C1 segment of cervical spinal cord (tissue), 14 donors: ENCODE measurements around the gene KANSL1.
"Not testable (repeated sequence)": the region's sequence is repeated elsewhere in the genome, so short reads cannot be mapped to it uniquely, and the experiment has no call there.

Source experiments
- DNase-seq, 14 donors: peaks; one replicate each; lab custom pipeline; 2025; lab: John Stamatoyannopoulos, UW

KANSL1 gene

GRCh38 chr17:46192439-46193150 is 634 bp downstream of the KANSL1 start:
- peak in 13 of 14 donors; percentile 60 to 100 (median 84) for DNase-seq

DNA sequence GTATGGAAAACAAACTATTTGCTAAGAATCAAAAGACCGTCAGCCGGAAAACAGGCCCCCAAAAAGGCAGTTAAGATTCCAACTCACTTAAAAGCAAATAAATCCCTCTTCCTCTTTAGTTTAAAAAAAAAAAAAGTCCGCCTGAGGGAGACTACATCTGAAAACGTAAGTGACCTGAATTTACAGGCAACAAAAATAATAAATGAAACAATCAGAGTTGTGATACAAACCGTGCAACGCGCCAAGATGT is 1.1 kb downstream of the KANSL1 start:
- no peak for DNase-seq

DNA sequence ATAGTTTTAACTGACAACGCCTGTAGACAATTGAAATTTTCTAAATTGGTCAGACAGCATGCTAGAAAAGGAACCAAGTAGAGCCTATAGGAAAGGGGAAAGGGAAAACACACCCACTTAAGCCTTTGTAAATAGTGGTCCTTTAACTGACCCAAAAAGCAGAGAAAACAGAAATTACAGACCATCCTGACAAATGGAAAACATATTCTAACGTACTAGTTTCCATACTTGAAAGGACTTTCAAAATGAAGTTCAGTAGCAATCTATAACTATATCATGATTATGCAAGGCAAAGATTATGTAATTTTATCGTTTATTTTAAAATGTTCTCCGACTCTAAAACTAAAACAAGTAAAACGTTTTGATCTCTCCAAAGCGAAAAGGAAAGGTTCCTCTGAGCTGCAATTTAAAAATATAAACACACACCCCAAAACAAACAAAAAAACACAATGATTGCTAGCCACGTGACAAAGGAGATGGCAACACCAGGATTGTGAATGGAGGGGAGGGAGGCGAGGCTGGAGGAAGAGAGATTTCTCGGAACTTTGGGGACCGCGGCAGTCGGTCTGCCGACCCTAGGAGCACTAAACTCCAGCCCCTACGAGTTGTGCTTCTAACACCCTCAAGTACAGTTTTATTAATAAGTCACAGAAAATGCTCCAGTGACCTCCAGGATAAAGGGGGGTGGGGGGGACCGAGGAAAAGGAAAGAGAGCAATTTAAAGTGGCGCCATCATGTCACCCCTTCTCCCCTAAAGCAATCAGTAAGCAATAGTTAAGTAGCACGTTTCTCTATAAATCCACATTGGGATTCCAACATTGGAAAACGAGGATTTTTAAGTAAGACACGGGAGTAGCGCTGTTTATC is 1.7 kb downstream of the KANSL1 start:
- DNase-seq, result peak in 12 of 14 donors; percentile 5 to 85 (median 40)

- no peak for DNase-seq
Observed at GRCh38 chr17:46190763-46191162, 2.5 kb downstream of the KANSL1 start.

DNA sequence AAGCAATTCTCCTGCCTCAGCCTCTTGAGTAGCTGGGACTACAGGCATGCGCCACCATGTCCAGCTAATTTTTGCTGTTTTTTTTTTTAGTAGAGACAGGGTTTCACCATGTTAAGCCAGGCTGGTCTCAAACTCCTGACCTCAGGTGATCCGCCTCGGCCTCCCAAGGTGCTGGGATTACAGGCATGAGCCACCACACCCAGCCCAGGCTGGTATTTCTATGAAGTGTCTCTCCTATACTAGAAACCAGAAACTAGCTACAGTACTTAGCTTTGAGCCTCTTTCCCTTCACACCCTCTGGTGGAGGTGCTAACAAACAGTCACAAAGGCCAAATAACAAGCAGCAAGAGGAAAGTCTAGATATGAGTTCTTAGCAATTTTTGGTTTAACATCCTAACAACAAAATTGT is 6.4 kb downstream of the KANSL1 start:
- DNase-seq, result not testable (repeated sequence)

- no peak for DNase-seq
Observed at GRCh38 chr17:46184696-46185095, 8.5 kb downstream of the KANSL1 start.

DNA sequence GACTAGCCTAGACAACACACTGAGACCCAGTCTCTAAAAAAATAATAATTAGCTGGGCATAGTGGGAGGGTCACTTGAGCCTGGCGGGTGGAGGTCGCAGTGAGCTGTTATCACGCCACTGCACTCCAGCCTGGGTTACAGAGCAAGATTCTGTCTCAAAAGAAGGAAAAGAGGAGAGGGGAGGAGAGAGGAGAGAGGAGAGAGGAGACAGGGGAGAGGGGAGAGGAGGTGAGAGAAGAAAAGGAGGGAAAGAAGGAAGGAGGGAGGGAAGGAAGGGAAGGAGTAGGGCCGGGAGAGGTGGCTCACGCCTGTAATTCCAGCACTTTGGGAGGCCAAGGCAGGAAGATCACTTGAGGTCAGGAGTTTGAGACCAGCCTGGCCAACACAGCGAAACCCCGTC is 9.8 kb downstream of the KANSL1 start:
- not testable (repeated sequence) for DNase-seq

DNA sequence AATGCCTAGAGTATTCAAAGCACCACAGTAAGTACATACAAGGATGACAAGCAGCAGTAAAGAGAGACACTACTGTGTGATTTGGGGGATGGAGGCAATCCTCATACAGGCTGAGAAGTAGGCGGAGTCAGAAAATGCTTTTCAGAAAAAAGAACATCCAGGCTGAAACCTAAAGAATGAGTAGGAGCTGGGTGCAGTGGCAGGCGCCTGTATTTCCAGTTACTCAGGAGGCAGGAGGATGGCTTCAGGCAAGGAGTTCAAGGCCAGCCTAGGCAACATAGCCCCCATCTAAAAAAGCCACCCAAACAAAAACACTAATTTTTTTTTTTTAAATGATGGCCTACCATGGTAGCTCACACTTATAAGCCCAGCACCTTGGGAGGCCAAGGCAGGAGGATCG is 10.3 kb downstream of the KANSL1 start:
- no peak for DNase-seq

DNA sequence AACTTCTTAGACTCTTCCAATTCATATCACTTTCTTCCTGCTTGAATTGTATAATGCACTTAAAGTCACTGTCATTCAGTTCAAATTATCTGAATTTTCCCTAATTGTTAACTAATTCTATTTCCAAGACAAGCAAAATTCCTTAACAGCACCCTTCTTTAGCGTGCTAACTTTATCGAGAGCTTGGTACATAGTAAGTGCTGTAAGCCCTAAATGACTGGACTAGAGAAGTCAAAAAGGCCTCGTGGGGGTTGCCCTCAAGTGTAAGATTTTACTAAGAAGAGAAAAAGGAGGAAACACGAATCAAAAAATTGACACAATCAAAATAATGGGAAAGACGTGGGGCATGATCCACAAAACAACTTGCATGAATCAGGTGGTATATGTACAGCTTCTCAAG is 11.3 kb downstream of the KANSL1 start:
- no peak for DNase-seq

GRCh38 chr17:46181316-46181715 is 11.9 kb downstream of the KANSL1 start:
- DNase-seq, result not testable (repeated sequence)

GRCh38 chr17:46180892-46181274 is 12.3 kb downstream of the KANSL1 start:
- DNase-seq, result no peak

- DNase-seq, result not testable (repeated sequence)
Observed at GRCh38 chr17:46180185-46180891, 12.9 kb downstream of the KANSL1 start.

- no peak for DNase-seq
Observed at GRCh38 chr17:46179375-46179999, 13.7 kb downstream of the KANSL1 start.

DNA sequence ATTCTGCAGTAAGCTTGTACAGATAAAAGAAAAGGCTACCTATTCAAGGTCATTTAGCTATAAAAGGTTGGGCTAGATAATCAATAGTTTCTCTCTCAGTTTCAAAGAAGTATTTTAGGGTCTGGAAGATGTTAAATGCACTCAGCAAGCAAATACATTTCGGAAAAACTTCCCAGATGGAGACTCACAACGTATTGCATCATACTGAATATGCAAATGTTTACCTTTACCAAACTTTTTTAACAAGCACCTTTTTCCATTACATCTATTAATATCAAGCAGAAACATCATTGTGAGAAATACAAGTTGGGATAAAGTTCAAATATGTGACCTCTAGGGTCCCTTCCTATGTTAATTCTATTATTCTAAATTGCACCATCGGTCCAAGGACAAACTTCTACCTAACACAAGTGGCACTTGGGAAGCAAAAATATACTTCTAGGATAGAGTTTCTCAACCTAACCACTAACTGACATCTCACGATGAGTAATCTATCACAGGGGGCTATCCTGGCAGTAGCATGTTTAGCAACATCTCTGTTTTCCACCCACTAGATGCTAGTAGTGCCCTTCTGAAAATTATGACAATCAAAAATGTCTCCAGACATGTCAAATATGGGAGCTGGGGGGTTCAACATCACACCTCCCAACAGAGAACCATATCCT is 14.5 kb downstream of the KANSL1 start:
- no peak for DNase-seq

DNA sequence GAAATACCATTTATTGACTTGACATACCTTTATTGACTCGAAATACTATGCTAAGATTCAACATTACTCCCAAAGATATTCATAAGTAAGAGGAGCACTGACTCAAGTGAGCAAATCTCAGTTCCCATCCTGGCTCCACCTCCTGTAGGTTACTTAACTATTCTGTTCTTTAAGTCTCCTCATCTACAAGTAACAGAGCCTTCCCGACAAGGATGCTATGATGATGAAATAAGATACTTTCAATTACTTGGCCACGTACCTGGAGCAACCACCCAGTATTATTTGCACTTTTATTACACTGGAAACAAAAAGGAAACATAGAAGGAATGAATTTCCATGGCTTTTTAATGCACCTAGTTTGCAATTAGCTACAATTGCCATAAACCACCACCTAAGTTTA is 16.3 kb downstream of the KANSL1 start:
- no peak for DNase-seq

GRCh38 chr17:46175891-46176290 is 17.3 kb downstream of the KANSL1 start:
- DNase-seq, result no peak

GRCh38 chr17:46173153-46173552 is 20.1 kb downstream of the KANSL1 start:
- DNase-seq, result no peak

DNA sequence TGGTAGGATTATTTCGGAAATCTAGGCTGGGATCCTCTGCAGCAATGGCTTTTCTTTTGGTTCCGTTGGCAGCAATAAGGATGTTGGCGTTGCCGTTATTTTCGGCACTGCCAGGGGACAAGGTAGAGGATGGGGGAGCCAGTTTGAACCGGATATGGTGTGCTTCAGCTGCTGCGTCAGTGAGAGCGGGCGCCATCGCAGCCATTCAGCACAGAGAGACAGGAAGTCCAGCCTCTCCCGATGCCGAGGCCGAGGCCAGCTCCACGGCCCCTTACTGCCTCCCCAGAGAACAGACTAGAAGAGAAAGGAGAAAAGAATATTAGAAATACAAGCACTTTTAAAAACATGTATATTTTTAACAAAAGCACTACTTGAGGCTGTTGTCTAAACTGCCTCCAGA is 21.3 kb downstream of the KANSL1 start:
- DNase-seq, result peak in 1 of 14 donors; percentile 20

DNA sequence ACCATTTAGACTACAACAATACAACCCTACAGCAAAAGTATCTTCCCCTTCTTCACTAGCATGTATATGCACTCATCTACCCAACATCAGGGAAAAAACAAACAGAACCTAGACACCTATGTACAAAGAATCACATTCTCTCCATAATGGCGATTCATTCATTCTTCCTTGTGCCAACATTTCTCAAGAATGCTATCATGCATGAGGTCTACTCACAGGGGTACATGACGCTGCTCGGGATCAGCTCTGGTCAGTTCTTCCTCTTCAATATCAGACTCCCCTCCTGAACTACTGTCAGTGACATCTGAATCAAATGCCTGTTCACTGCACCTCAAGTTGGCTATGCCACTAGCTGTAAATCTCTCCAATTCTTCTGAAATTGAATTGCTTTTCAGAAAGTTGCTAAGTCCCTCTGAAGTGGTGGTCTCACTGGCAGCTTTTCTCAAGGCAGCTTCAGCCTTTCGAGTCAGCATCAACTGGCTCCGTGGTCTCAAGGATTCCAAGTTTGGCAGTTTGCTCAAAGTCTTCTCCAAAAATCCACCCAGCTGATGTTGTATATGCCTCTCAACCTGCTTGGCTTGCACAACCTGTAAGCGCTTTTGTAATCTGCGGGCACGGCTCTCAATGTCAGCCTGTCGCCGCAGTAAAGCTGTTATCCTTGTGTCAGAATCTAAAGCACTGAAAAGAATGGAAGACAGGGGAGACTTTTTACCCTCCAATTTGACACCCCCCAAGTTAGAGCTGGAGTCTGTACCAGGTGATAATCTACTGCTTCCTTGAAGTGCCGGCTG is 22.4 kb downstream of the KANSL1 start:
- peak in 1 of 14 donors; percentile 42 for DNase-seq

DNA sequence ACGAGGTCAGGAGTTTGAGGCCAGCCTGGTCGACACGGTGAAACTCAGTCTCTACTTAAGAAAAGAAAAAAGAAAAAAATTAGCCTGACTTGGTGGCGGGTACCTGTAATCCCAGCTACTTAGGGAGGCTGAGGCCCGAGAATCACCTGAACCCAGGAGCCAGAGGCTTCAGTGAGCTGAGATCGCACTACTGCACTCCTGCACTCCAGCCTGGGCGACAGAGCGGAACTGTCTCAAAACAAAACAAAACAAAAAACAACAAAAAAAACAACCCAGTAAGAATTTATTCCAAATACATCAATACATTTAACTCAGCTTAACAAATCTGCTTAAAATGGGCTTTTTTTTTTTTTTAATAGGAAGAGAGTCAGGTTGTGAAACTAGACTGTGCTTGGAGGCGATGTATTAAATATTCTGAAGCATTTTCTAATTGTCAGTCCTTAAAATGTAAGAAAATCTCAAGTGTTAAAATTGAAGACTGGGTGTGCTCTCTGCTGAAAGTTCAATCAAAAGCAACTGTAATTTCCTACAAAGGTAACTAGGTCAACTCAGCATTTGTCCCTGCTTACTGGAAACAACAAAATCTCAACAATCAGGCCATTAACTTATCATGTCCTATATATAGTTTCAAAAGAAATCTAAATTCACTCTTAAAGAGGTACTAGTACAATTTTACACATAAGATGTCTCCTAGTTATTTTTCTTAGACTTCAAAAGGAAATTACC is 23.2 kb downstream of the KANSL1 start:
- DNase-seq, result no peak
